ENCODE data around the gene RACGAP1.

GRCh38 chr12:50062728-50063460 is 37.6 kb upstream of the RACGAP1 start:
- TF ChIP-seq EZH2 (IDR thresholded peaks at IDR 0.05; ENCODE audit: insufficient read depth, poor library complexity, severe bottlenecking) (no peak), EZH2phosphoT487 (IDR thresholded peaks at IDR 0.05; ENCODE audit: insufficient read depth, low read depth) (no peak)

Measured in GM23248 (cell line).